K562 (cell line): ENCODE results near the gene TRIM40.

Experiments
- HMBOX1 ChIP-seq: sonication (generic); IDR thresholded peaks from 2 replicates; pipeline ENCODE4 v1.6.1; 2016
- IRF1 ChIP-seq: sonication (generic); formaldehyde crosslinking; IDR thresholded peaks from 2 replicates; pipeline ENCODE4 v1.8.0; 2022; ENCODE audit warnings: missing genetic modification reagents, mild to moderate bottlenecking, borderline replicate concordance
- MAZ ChIP-seq, 2 experiments: fragments of 450-650 bp in 1 of 2; sonication (generic) in 1 of 2; formaldehyde crosslinking; IDR thresholded peaks in 1 of 2; conservative IDR thresholded peaks in 1 of 2; 2 replicates each; pipeline versions ENCODE4 v1.4.0 to v1.5.0; 2020; ENCODE audit warnings: mild to moderate bottlenecking in 1 of 2, missing genetic modification reagents in 1 of 2
- POLR2A ChIP-seq: fragments of 450-650 bp; conservative IDR thresholded peaks from 2 replicates; pipeline ENCODE4 v1.6.1; 2016
- TEAD4 ChIP-seq, 2 experiments: sonication (generic) in 1 of 2; formaldehyde crosslinking in 1 of 2; IDR thresholded peaks; 2 replicates each; pipeline versions ENCODE4 v1.6.1 to v1.8.0; 2012 to 2022; ENCODE audit warnings: borderline replicate concordance in 1 of 2, inconsistent platforms in 1 of 2, low read length in 1 of 2, mild to moderate bottlenecking in 1 of 2, missing genetic modification reagents in 1 of 2

- TF ChIP-seq HMBOX1: no peak
- TF ChIP-seq IRF1: no peak
- TF ChIP-seq TEAD4 (IDR thresholded peaks at IDR 0.05; ENCODE audit: low read length): no peak
- TF ChIP-seq TEAD4 (CRISPR knock-in tag; IDR thresholded peaks at IDR 0.05; ENCODE audit: borderline replicate concordance): no peak
- no peak for TF ChIP-seq POLR2A
- no peak for TF ChIP-seq MAZ (CRISPR knock-in tag; conservative IDR thresholded peaks at IDR 0.05 in 1 of 2, IDR thresholded peaks at IDR 0.05 in 1 of 2)
These were observed 23.4 kb upstream of the TRIM40 start for GRCh38 chr6:30112402-30112994.
